GM21390 (cell line): ENCODE results near the gene TOP3B.

Experiments used
- ATAC-seq: cut with Tn5 transposase; IDR thresholded peaks from one replicate; pipeline ENCODE4 v1.9.1; 2021; ENCODE audit not compliant: unreplicated experiment

TOP3B gene

GRCh38 chr22:22011964-22012363 is 29.4 kb upstream of the TOP3B start:
- no peak for ATAC-seq

DNA sequence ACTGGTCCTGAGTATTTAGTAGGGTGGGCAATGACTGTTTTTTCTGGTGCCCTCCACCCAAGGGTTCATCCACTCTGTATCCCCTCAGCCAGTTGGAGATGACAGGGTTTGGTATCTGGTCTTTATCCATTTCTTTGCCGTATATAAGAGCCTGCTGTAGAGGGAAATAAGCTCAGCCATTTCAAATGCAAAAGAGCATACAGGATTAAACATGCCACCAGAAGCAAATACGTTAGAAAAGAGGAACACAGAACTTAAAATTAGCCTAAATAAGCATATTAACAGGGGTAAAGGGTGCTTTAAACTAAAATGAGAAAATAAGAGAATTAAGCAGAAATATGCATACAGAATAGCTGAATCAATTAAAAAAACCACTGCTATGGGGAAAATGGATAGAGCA is 27.8 kb upstream of the TOP3B start:
- no peak for ATAC-seq

DNA sequence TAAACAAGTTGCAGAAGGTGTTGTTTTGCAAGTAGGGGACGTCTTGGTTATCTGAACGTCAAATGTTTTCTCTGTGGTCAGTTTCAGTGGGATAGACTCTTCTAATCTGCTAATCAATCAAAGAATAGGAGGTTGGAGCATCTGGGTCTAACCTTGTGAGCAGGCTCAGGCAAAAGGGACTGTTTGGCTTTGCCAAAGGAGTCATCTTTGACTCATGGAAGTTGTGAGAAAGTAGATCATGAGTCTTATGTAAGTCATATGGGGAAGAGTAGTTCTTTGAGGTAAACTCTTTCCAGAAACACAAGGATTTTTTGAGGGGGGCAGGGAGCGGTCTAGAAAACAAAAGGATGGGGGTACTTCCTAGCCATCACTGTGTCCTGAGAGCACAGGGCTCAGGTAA is 27.1 kb upstream of the TOP3B start:
- ATAC-seq: no peak

- no peak for ATAC-seq
Observed at GRCh38 chr22:22006596-22006990, 24.0 kb upstream of the TOP3B start.

- ATAC-seq: no peak
Observed at GRCh38 chr22:22005945-22006595, 23.5 kb upstream of the TOP3B start.

GRCh38 chr22:22003233-22003632 is 20.6 kb upstream of the TOP3B start:
- no peak for ATAC-seq

- no peak for ATAC-seq
Observed at GRCh38 chr22:22002526-22003055, 20.0 kb upstream of the TOP3B start.

DNA sequence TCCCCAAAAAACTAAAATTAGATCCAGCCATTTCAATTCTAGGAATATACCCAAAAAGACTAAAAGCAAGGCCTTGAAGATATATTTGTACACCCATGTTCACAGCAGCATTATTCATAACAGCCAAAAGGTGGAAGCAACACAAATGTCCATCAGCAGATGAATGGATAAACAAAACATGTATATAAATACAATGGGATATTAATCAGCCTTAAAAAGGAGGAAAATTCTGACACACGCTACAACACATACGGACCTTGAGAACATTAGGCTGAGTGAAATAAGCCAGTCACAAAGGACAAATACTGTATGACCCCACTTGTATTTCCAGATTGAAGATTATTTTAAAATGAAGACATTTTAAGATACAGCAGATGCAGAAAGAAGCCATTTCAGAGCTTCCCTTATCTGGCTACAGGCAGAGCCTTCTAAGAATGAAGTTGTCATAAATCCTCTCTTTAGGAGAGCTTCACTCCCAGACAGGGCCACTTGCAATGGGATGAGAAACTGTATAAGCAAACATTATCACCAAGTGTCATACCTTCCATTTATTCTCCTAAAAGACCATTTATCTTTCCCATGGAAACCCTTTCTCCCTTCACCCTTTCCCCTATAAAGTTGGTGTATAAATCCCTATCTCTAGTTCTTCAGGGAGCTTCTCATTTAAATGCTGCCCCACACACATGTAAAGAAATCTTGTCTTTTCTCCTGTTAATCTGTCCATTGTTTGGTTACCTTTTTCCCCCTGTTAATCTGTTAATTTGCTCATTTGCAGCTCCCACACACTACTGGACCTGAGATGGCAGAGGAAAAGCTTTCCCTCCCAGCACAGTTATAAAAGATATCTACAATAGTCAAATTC is 19.3 kb upstream of the TOP3B start:
- ATAC-seq: no peak

DNA sequence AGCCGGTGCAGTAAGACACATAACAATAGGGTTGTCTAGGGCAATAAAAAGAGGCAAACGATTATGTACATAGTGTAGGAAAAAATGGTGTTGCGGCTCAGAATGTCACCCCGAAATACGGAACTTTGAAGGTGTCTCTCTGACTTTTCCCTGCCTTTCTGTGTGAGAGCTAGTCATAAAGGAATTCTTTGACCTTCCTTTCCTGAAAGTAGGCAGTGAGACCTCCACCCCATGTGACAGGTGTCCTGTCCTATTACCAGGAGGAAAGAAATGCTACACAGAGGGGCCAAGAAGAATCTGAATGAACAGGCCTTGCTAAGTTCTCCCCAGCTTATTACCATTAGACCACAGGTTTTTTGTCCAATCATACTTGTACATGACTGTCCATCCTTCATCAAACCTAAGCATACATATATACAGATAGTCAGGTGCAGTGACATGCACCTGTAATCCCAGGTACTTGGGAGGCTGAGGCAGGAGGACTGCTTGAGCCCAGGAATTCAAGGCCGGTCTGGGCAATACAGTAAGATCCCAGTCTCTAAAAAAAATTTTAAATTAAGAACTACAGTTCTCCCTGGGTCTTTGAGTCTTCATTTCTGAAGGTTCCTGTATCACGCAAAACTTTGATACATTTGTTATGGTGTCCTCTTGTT is 16.1 kb upstream of the TOP3B start:
- no peak for ATAC-seq

GRCh38 chr22:21996175-21996720 is 13.7 kb upstream of the TOP3B start:
- no peak for ATAC-seq

DNA sequence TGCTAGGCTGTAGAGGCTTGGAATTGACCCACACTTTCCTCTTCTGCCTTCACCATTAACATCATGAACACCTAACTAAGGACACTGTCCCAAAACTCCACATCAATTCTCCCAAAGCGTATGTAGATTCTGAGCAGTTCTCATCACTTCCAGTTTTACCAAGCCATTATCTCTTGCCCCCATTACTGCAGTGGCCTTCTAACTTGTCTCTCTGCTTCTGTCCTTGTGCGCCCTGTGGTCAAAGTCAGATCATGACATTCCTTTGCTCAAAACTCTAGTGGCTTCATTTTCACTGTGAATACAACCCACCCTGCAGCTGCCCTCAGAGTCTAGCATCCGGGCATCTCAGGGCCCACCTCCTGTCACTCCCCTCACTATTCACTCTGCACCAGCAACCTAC is 13.1 kb upstream of the TOP3B start:
- no peak for ATAC-seq

- ATAC-seq: no peak
Observed at GRCh38 chr22:21994881-21995444, 12.4 kb upstream of the TOP3B start.

GRCh38 chr22:21992593-21993237 is 10.1 kb upstream of the TOP3B start:
- ATAC-seq: no peak

DNA sequence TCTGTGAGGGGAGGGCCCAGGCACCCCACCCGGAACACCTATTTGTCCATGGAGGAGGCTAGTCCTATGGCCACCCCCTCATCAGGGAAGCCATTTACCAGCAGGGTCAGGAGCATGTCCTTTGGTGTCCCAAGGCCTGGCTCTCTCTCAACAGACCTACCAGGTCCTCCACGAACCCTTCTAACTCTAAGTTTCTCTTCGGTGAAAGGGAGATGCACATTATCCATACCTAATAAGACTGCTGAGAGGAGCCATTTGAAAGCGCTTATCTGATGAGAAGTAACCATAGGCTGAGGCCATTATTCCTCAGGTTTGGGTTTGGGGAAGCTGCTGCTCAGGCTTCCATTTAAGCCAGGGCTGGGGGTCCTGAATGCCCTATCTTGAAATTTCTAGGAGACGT is 9.2 kb upstream of the TOP3B start:
- no peak for ATAC-seq

DNA sequence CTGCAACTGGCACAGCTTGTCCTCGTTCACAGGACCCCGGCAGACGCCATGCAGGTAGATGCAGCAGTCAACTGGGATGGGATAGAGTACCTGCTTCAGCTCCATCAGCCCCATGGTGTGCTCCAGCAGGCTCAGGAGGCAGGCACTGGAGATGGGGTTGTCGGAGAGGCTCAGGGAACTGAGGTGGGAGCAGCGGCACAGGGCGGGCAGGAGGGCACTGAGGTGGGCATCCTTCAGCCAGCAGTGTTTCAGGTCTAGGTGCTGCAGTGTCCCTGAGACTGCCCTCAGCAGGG is 8.7 kb upstream of the TOP3B start:
- ATAC-seq: no peak

- ATAC-seq: no peak
Observed at GRCh38 chr22:21990445-21991303, 8.1 kb upstream of the TOP3B start.

DNA sequence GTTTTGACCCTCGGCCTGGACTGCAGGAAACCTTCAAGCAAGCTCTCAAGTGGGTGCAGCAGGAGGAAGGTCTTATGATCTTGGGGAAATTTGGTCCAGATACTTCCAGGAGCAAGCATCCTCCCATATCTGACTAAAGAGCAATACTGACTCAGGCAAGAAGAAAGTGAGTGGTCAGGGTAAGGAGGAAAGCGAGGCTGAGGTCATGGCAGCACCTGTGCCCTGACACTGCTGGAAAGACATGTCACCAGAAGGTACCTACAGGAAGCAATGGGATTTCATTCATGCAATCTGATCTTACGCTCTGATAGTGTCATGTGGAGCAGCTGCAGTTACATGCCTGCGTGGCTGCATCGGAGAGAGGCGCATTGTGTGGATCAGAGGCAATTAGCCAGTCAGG is 6.5 kb upstream of the TOP3B start:
- no peak for ATAC-seq

GRCh38 chr22:21985214-21985613 is 2.6 kb upstream of the TOP3B start:
- no peak for ATAC-seq

DNA sequence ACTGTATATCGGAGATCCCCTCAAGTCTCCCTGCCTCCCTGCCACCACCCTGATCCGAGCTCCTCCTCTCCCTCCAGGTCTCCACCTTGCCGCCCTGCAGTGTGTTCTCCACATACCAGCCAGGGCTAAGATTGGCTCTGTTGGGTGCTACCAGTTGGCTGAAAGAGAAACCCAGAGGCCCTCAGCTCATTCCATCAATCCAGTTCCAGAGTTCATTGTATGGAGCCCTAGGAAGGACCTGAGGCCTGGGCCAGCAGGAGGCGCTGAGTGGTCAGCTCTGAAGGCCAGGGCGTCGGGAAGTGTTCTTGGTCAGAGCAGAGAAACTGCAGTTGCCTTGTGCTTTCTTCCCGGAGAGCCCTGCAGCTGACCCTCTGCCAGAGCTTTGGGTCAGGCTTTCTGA is 2.2 kb upstream of the TOP3B start:
- ATAC-seq: no peak

DNA sequence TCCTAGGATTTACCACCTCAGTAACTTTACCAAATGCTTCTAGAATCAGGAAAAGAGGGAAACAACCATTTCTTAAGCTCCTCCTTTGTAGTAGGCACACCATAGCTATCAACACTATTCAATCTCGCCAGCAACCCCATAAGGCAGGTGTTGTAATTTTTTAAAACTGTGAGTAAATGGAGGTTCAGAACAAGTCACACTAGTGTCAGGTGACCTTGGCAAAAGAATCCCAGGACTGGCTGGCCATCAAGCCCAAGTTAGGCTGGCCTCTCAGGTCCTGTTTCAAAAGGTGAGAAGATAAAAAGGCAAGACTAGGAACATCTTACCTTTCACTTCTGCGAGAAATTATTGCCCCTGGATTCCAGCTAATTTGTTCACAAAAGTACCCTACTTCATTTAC is 713 bp downstream of the TOP3B start:
- no peak for ATAC-seq
